PC-3 (cell line): ENCODE data around the gene TBC1D16. TPM values are rescaled to one million over a fixed set of nuclear protein-coding genes. Genes with fewer than 3 reads are reported as not detected.
A peak's percentile ranks its signal among the peaks of the same experiment; 100 is the strongest.

Experiments
- ATAC-seq: fragments of 200-7000 bp; cut with Tn5 transposase; 2 replicates; pipeline ENCODE4 v1.9.1; 2020; ENCODE audit warnings: mild to moderate bottlenecking, moderate library complexity
- BruUV-seq: library from RNA; stranded (reverse); fragments of 400-500 nt; replicated peaks from 2 replicates; lab custom pipeline; 2021; lab: Mats Ljungman, UMichigan
- CTCF ChIA-PET: fragments of 300-600 bp; sonication (Branson Sonifier 250); formaldehyde crosslinking; loops from one replicate; lab custom pipeline; 2022; ENCODE audit warnings: antibody characterized with exemption; lab: Charles Lee
- POLR2A ChIA-PET: fragments of 300-600 bp; sonication (Branson Sonifier 250); formaldehyde crosslinking; loops from one replicate; lab custom pipeline; 2022; ENCODE audit warnings: antibody characterized with exemption; ENCODE audit not compliant: unreplicated experiment; lab: Charles Lee
- DNase-seq: peaks from one replicate; pipeline ENCODE4 v3.0.0-alpha.2; 2015
- H2AFZ ChIP-seq: fragments of 300-600 bp; sonication (generic); 2 replicates; pipeline ENCODE4 v1.6.0; 2016; ENCODE audit warnings: antibody characterized with exemption, low read length
- H3F3A ChIP-seq: fragments of 300-600 bp; sonication (generic); one replicate; pipeline ENCODE4 v1.6.0; 2017; ENCODE audit warnings: antibody characterized with exemption, low read length, control low read depth, mild to moderate bottlenecking; ENCODE audit not compliant: unreplicated experiment
- H3K27ac ChIP-seq: fragments of 300-600 bp; sonication (generic); 2 replicates; pipeline ENCODE4 v1.5.1; 2016; ENCODE audit warnings: mild to moderate bottlenecking, low read length
- H3K27me3 ChIP-seq: fragments of 300-600 bp; sonication (generic); 2 replicates; pipeline ENCODE4 v1.6.1; 2016; ENCODE audit warnings: low read length, mixed read lengths
- H3K36me3 ChIP-seq: fragments of 300-600 bp; sonication (generic); 2 replicates; pipeline ENCODE4 v1.6.1; 2016; ENCODE audit warnings: low read depth, mixed run types, low read length, mixed read lengths
- H3K4me1 ChIP-seq: fragments of 300-600 bp; sonication (generic); 2 replicates; pipeline ENCODE4 v1.5.1; 2016; ENCODE audit warnings: low read length; ENCODE audit not compliant: insufficient read depth
- H3K4me2 ChIP-seq: fragments of 300-600 bp; sonication (generic); 2 replicates; pipeline ENCODE4 v1.6.0; 2016; ENCODE audit warnings: low read length
- H3K4me3 ChIP-seq: fragments of 300-600 bp; sonication (generic); 2 replicates; pipeline ENCODE4 v1.5.1; 2016; ENCODE audit warnings: mild to moderate bottlenecking, low read length, mixed read lengths
- H3K79me2 ChIP-seq: fragments of 300-600 bp; sonication (generic); 2 replicates; pipeline ENCODE4 v1.6.1; 2017; ENCODE audit warnings: low read length, mixed read lengths
- H3K9ac ChIP-seq: fragments of 300-600 bp; sonication (generic); 2 replicates; pipeline ENCODE4 v1.6.0; 2016; ENCODE audit warnings: mild to moderate bottlenecking, low read length
- H3K9me2 ChIP-seq: fragments of 300-600 bp; sonication (generic); replicated peaks from 2 replicates; pipeline ENCODE4 v1.6.1; 2016; ENCODE audit warnings: mixed run types, low read length, mixed read lengths
- H3K9me3 ChIP-seq: fragments of 300-600 bp; sonication (generic); 2 replicates; pipeline ENCODE4 v1.6.1; 2016; ENCODE audit warnings: low read length, mixed read lengths
- H4K20me1 ChIP-seq: fragments of 300-600 bp; sonication (generic); 2 replicates; pipeline ENCODE4 v1.6.1; 2016; ENCODE audit warnings: low read length, mixed read lengths
- CTCF ChIP-seq: fragments of 300-600 bp; sonication (generic); conservative IDR thresholded peaks from 2 replicates; pipeline ENCODE4 v1.5.1; 2017; ENCODE audit warnings: antibody characterized with exemption, low read depth, mild to moderate bottlenecking, low read length
- EZH2 ChIP-seq: fragments of 300-600 bp; sonication (generic); IDR thresholded peaks from one replicate; pipeline ENCODE4 v1.6.1; 2017; ENCODE audit warnings: antibody characterized with exemption, mild to moderate bottlenecking, low read length; ENCODE audit not compliant: unreplicated experiment
- EZH2phosphoT487 ChIP-seq: fragments of 300-600 bp; sonication (generic); IDR thresholded peaks from 2 replicates; pipeline ENCODE4 v1.6.1; 2018; ENCODE audit warnings: mild to moderate bottlenecking, antibody characterized with exemption, low read length, borderline replicate concordance
- intact Hi-C: fragments of 100-400 bp; cut with micrococcal nuclease; formaldehyde crosslinking; loops from 2 replicates; pipeline ENCODE4 v1.9.0; 2023
- total RNA-seq: library from RNA; depleted of rRNA; stranded (reverse); fragments of >200 nt; gene quantifications from 2 replicates; pipeline ENCODE4 v1.2.3, GENCODE V29; 2014

Gene TBC1D16
- total RNA-seq, 1 experiment from 2014 or later = 23.7 TPM

- TF ChIP-seq EZH2 (no peak), EZH2phosphoT487 (no peak), CTCF (no peak)
- DNase-seq (no peak), ATAC-seq (no peak)
- Histone ChIP-seq H3K27me3 (no peaks in the 10 kb centered on the region), H3K36me3 (no peaks in the 10 kb centered on the region), H3K4me3 (no peak overlapping the region), H3K4me1 (peaks cover 36% of the 10 kb centered on the region), H3K79me2 (no peaks in the 10 kb centered on the region), H3K9me2 (no peaks in the 10 kb centered on the region), H3K9me3 (no peaks in the 10 kb centered on the region), H4K20me1 (no peaks in the 10 kb centered on the region), H3K27ac (no peak overlapping the region), H3K4me2 (no peak overlapping the region), H3F3A (no peaks in the 10 kb centered on the region), H3K9ac (no peak overlapping the region), H2AFZ (no peak overlapping the region)
- POLR2A ChIA-PET = no interaction called here
- intact Hi-C loops = no loop called here
- BruUV-seq = no TSS peak
- CTCF ChIA-PET = interaction anchor here (0.6 kb wide), 1 partner anchor 227 kb away, joined by 3 read pairs; no protein-coding TSS in a partner anchor
These were observed 114.8 kb downstream of the TBC1D16 start for GRCh38 chr17:79920751-79921410.

DNA sequence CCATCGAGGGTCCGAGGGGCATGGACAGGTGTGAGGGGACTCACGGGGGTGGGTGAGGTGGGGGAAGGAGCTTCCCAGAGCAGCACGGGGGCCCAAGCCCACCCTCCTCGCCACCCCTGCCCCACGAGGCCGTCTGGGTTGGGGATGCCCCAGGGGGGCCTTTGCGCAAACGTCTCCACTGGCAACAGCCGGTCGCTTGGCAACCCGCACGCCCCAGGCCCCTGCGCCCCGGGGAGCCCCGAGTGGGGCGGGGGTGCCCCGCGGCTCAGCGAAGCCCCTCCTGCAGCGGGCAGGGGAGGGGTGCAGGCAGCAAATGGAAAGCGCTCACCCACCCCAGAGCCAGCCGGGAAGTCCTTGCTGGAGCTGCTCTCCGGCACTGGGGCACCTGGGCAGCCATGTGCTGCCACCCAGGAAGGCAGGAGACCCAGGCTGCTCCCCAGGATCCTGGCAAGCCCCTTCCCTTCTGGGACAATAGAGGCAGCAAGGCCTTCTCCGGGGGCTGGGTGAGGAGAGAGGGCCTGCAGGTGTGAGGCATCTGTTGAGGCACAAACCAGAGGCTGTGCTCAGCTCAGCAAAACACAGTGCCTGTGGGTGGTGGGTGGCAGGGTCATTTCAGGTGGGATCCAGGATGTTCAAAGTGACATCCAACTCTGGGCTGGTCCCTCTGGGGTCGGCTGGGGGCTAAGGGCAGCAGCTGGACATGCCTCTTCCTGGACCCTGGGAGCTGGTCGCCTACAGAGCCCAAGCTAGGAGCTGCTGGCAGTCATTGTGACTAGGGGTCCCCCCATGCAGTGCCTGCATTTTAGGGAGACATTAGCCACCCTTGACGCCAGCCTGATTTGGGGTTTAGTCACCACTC lies 115.6 kb downstream of the TBC1D16 start:
- no peaks in the 10 kb centered on the region for H3K9me3 ChIP-seq
- BruUV-seq = no TSS peak
- TF ChIP-seq EZH2 (no peak), CTCF (no peak), EZH2phosphoT487 (no peak)
- no peak overlapping the region for H3K9ac ChIP-seq
- CTCF ChIA-PET = interaction anchor here (0.6 to 0.7 kb wide), 2 partner anchors 80 to 621 kb away, joined by 4 to 5 read pairs; no protein-coding TSS in a partner anchor
- ATAC-seq (no peak), DNase-seq (no peak)
- no peaks in the 10 kb centered on the region for H3K79me2 ChIP-seq
- H3K36me3 ChIP-seq = no peaks in the 10 kb centered on the region
- H3K4me2 ChIP-seq = peak overlapping the region; percentile 60; the same call in 1 of the 2 replicates
- no peaks in the 10 kb centered on the region for H3F3A ChIP-seq
- no peak overlapping the region for H2AFZ ChIP-seq
- no peaks in the 10 kb centered on the region for H3K9me2 ChIP-seq
- H3K4me3 ChIP-seq = no peak overlapping the region
- no peaks in the 10 kb centered on the region for H3K27me3 ChIP-seq
- POLR2A ChIA-PET = interaction anchor here (0.5 kb wide), 1 partner anchor 43 kb away, joined by 3 read pairs; no protein-coding TSS in a partner anchor
- H3K4me1 ChIP-seq = peaks cover 38% of the 10 kb centered on the region
- intact Hi-C loops = loop anchor here (2.0 to 5.0 kb wide), 5 partner anchors 41 to 178 kb away; no protein-coding TSS in a partner anchor
- H4K20me1 ChIP-seq = no peaks in the 10 kb centered on the region
- H3K27ac ChIP-seq = no peak overlapping the region
